Keratinocyte (primary cell): ENCODE data around the gene C1orf167. TPM values are rescaled to one million over a fixed set of nuclear protein-coding genes. Genes with fewer than 3 reads are reported as not detected.

ENCODE experiments used
- DNase-seq: peaks from one replicate; pipeline ENCODE4 v3.0.0-alpha.2; 2011; ENCODE audit warnings: low read depth, missing footprints, low spot score
- FAIRE-seq: peaks from 2 replicates; lab custom pipeline; 2011; peaks lifted over from hg19 to GRCh38; lab: Jason Lieb, UNC
- H2AFZ ChIP-seq: 2 replicates; pipeline ENCODE4 v1.6.0; 2012; ENCODE audit warnings: low read length, control low read depth, inconsistent platforms; ENCODE audit not compliant: control insufficient read depth
- H3K27ac ChIP-seq: 2 replicates; pipeline ENCODE4 v1.5.1; 2011; ENCODE audit warnings: low read length; ENCODE audit not compliant: control insufficient read depth, insufficient read depth
- H3K27me3 ChIP-seq: 3 replicates; pipeline ENCODE4 v1.6.0; 2011; ENCODE audit warnings: low read length; ENCODE audit not compliant: control insufficient read depth, insufficient read depth; ENCODE audit errors: extremely low read depth
- H3K36me3 ChIP-seq, 2 experiments: 2 replicates in 1 of 2; 3 replicates in 1 of 2; pipeline ENCODE4 v1.5.1; 2011; ENCODE audit warnings: low read length in 2 of 2, mild to moderate bottlenecking in 1 of 2; ENCODE audit not compliant: control insufficient read depth in 2 of 2, insufficient read depth in 2 of 2; ENCODE audit errors: extremely low read depth in 1 of 2
- H3K4me1 ChIP-seq: 3 replicates; pipeline ENCODE4 v1.5.1; 2011; ENCODE audit warnings: low read length; ENCODE audit not compliant: control insufficient read depth, insufficient read depth; ENCODE audit errors: extremely low read depth
- H3K4me2 ChIP-seq: 3 replicates; pipeline ENCODE4 v1.6.0; 2011; ENCODE audit warnings: low read depth, low read length; ENCODE audit not compliant: control insufficient read depth, insufficient read depth; ENCODE audit errors: extremely low read depth
- H3K4me3 ChIP-seq, 3 experiments: fragments of 200-600 bp in 1 of 3; sonication (generic) in 1 of 3; 2 replicates in 2 of 3; 3 replicates in 1 of 3; pipeline ENCODE4 v1.5.1; 2011 to 2016; ENCODE audit warnings: low read length in 3 of 3, mild to moderate bottlenecking in 3 of 3, control low read depth in 2 of 3, inconsistent platforms in 1 of 3, low read depth in 1 of 3, mixed read lengths in 1 of 3, mixed run types in 1 of 3, moderate library complexity in 1 of 3; ENCODE audit not compliant: control insufficient read depth in 2 of 3, insufficient read depth in 2 of 3; ENCODE audit errors: extremely low read depth in 1 of 3
- H3K79me2 ChIP-seq: 2 replicates; pipeline ENCODE4 v1.6.0; 2012; ENCODE audit warnings: low read length; ENCODE audit not compliant: control insufficient read depth, insufficient read depth
- H3K9ac ChIP-seq: 3 replicates; pipeline ENCODE4 v1.6.0; 2011; ENCODE audit warnings: low read length; ENCODE audit not compliant: control insufficient read depth, insufficient read depth; ENCODE audit errors: extremely low read depth
- H3K9me1 ChIP-seq: 3 replicates; pipeline ENCODE4 v1.6.0; 2011; ENCODE audit warnings: low read length; ENCODE audit not compliant: control insufficient read depth, insufficient read depth; ENCODE audit errors: extremely low read depth
- H3K9me3 ChIP-seq: 2 replicates; pipeline ENCODE4 v1.5.1; 2012; ENCODE audit warnings: low read depth, low read length; ENCODE audit not compliant: control insufficient read depth
- H4K20me1 ChIP-seq: 3 replicates; pipeline ENCODE4 v1.6.0; 2011; ENCODE audit warnings: low read length; ENCODE audit not compliant: control insufficient read depth, insufficient read depth; ENCODE audit errors: extremely low read depth
- CTCF ChIP-seq, 3 experiments: IDR thresholded peaks in 1 of 3; conservative IDR thresholded peaks in 1 of 3; optimal IDR thresholded peaks in 1 of 3; 2 replicates in 2 of 3; 3 replicates in 1 of 3; pipeline versions ENCODE3 to v1.5.1; 2011; ENCODE audit warnings: low read length in 3 of 3, mild to moderate bottlenecking in 3 of 3, moderate library complexity in 2 of 3, control low read depth in 1 of 3, inconsistent platforms in 1 of 3; ENCODE audit not compliant: insufficient read depth in 2 of 3; ENCODE audit errors: extremely low read depth in 1 of 3
- EZH2 ChIP-seq: IDR thresholded peaks from one replicate; pipeline ENCODE4 v1.6.1; 2012; ENCODE audit warnings: inconsistent platforms, mild to moderate bottlenecking, low read length, moderate library complexity
- dilution Hi-C: fragments of 300-500 bp; cut with MboI; formaldehyde crosslinking; loops from one replicate; pipeline ENCODE4 v1.7.0; 2020; ENCODE audit warnings: low sequenced_read_pairs; ENCODE audit not compliant: extremely low pct_ligation_motif_present
- polyA plus RNA-seq, 5 experiments: library from polyadenylated mRNA; depleted of rRNA in 3 of 5; stranded (reverse) in 3 of 5; stranded (forward) in 1 of 5; unstranded in 1 of 5; fragments of >200 nt; gene quantifications; 1 replicate in 1 of 5; 2 replicates in 3 of 5; 3 replicates in 1 of 5; pipeline versions ENCODE4 v1.2.1 to v1.2.3, GENCODE V29; 2011 to 2012; ENCODE audit warnings: missing spikeins in 2 of 5, low read depth in 1 of 5, low replicate concordance in 1 of 5

The C1orf167 gene
- polyA plus RNA-seq, 1 donor (not counting 4 experiments of a cell fraction or from before 2014, with no cell fraction given), result not detected

GRCh38 chr1:11751087-11751486, 10.9 kb upstream of the C1orf167 start:
- no peak overlapping the region for H3K4me2 ChIP-seq

GRCh38 chr1:11752359-11753088, 9.5 kb upstream of the C1orf167 start:
- H3K9me3 ChIP-seq, result no peaks in the 10 kb centered on the region
- TF ChIP-seq CTCF (optimal IDR thresholded peaks at IDR 0.05 in 1 of 3, IDR thresholded peaks at IDR 0.05 in 1 of 3, conservative IDR thresholded peaks at IDR 0.05 in 1 of 3; ENCODE audit: extremely low read depth in 1 of 3, insufficient read depth in 2 of 3, low read length in 3 of 3) (no peak), EZH2 (no peak)
- H3K27ac ChIP-seq, result no peak overlapping the region
- peaks cover 6% of the 10 kb centered on the region for H3K4me1 ChIP-seq
- dilution Hi-C loops, result no loop called here
- no peak overlapping the region for H3K9ac ChIP-seq
- H3K36me3 ChIP-seq, result peaks cover 9 to 28% of the 10 kb centered on the region in 2 experiments
- no peak overlapping the region for H3K4me3 ChIP-seq
- DNase-seq (no peak), FAIRE-seq (no peak)
- no peak overlapping the region for H2AFZ ChIP-seq
- no peaks in the 10 kb centered on the region for H4K20me1 ChIP-seq
- no peak overlapping the region for H3K4me2 ChIP-seq
- no peaks in the 10 kb centered on the region for H3K27me3 ChIP-seq
- H3K9me1 ChIP-seq, result no peaks in the 10 kb centered on the region
- H3K79me2 ChIP-seq, result no peaks in the 10 kb centered on the region

More at GRCh38 chr1:11751087-11751486, 10.9 kb upstream of the C1orf167 start:
- no peak for FAIRE-seq
- H3K27me3 ChIP-seq, result no peaks in the 10 kb centered on the region
- TF ChIP-seq EZH2, result no peak
- TF ChIP-seq CTCF (optimal IDR thresholded peaks at IDR 0.05 in 1 of 3, IDR thresholded peaks at IDR 0.05 in 1 of 3, conservative IDR thresholded peaks at IDR 0.05 in 1 of 3; ENCODE audit: extremely low read depth in 1 of 3, insufficient read depth in 2 of 3, low read length in 3 of 3), result no peak
- H3K4me1 ChIP-seq, result peaks cover 6% of the 10 kb centered on the region
- peaks cover 12 to 39% of the 10 kb centered on the region in 2 experiments for H3K36me3 ChIP-seq
- H3K79me2 ChIP-seq, result no peaks in the 10 kb centered on the region
- dilution Hi-C loops, result no loop called here
- no peak overlapping the region for H3K9ac ChIP-seq
- H3K27ac ChIP-seq, result no peak overlapping the region
- H3K4me3 ChIP-seq, result no peak overlapping the region
- no peak for DNase-seq
- no peak overlapping the region for H2AFZ ChIP-seq
- H3K9me3 ChIP-seq, result no peaks in the 10 kb centered on the region
- H3K9me1 ChIP-seq, result no peaks in the 10 kb centered on the region
- H4K20me1 ChIP-seq, result no peaks in the 10 kb centered on the region
